Hepatocyte (in vitro differentiated cells): ENCODE data around the gene B3GNT9. TPM values are rescaled to one million over a fixed set of nuclear protein-coding genes. Genes with fewer than 3 reads are reported as not detected.

Experiments
- DNase-seq: peaks from one replicate; pipeline ENCODE4 v3.0.0-alpha.2; 2016; ENCODE audit warnings: low spot score
- H2AFZ ChIP-seq: fragments of 200-600 bp; sonication (generic); 2 replicates; pipeline ENCODE4 v1.6.0; 2016; ENCODE audit warnings: antibody characterized with exemption, mild to moderate bottlenecking
- H3K27ac ChIP-seq: fragments of 200-600 bp; sonication (generic); 2 replicates; pipeline ENCODE4 v1.5.1; 2016; ENCODE audit warnings: mild to moderate bottlenecking
- H3K27me3 ChIP-seq: fragments of 200-600 bp; sonication (generic); 2 replicates; pipeline ENCODE4 v1.6.1; 2016
- H3K36me3 ChIP-seq: fragments of 200-600 bp; sonication (generic); replicated peaks from 2 replicates; pipeline ENCODE4 v1.5.1; 2016; ENCODE audit warnings: low read depth; ENCODE audit not compliant: insufficient read depth
- H3K4me1 ChIP-seq: fragments of 200-600 bp; sonication (generic); 2 replicates; pipeline ENCODE4 v1.5.1; 2016; ENCODE audit warnings: mild to moderate bottlenecking, moderate library complexity; ENCODE audit not compliant: insufficient read depth
- H3K4me2 ChIP-seq: fragments of 200-600 bp; sonication (generic); 2 replicates; pipeline ENCODE4 v1.6.0; 2016
- H3K4me3 ChIP-seq: fragments of 200-600 bp; sonication (generic); 2 replicates; pipeline ENCODE4 v1.5.1; 2016; ENCODE audit warnings: mild to moderate bottlenecking
- H3K79me2 ChIP-seq: fragments of 200-600 bp; sonication (generic); 2 replicates; pipeline ENCODE4 v1.6.0; 2017; ENCODE audit warnings: mild to moderate bottlenecking
- H3K9me2 ChIP-seq: fragments of 200-600 bp; sonication (generic); replicated peaks from 2 replicates; pipeline ENCODE4 v1.6.0; 2017; ENCODE audit warnings: mild to moderate bottlenecking; ENCODE audit not compliant: insufficient read depth
- H3K9me3 ChIP-seq: fragments of 200-600 bp; sonication (generic); 2 replicates; pipeline ENCODE4 v1.5.1; 2016; ENCODE audit warnings: low read depth, mild to moderate bottlenecking
- H4K20me1 ChIP-seq: fragments of 200-600 bp; sonication (generic); 2 replicates; pipeline ENCODE4 v1.6.0; 2016; ENCODE audit warnings: mild to moderate bottlenecking; ENCODE audit not compliant: insufficient read depth, poor library complexity, severe bottlenecking
- EZH2 ChIP-seq: fragments of 200-600 bp; sonication (generic); IDR thresholded peaks from 2 replicates; pipeline ENCODE4 v1.6.1; 2016; ENCODE audit warnings: antibody characterized with exemption, mild to moderate bottlenecking, borderline replicate concordance
- EZH2phosphoT487 ChIP-seq: fragments of 200-600 bp; sonication (generic); IDR thresholded peaks from one replicate; pipeline ENCODE4 v1.6.1; 2018; ENCODE audit warnings: antibody characterized with exemption, mild to moderate bottlenecking, low read depth, moderate library complexity; ENCODE audit not compliant: unreplicated experiment, severe bottlenecking
- WGBS: methylation state at CpG from one replicate; pipeline ENCODE4 v1.1.6; 2016; ENCODE audit warnings: low lambda C conversion rate; ENCODE audit errors: missing lambda C conversion rate; 5-methylcytosine and 5-hydroxymethylcytosine counted together
- polyA plus RNA-seq: library from polyadenylated mRNA; unstranded; fragments of >200 nt; fragmentation: Nextera tagmentation; extraction: Ambion mirVana; gene quantifications from 2 replicates; pipeline ENCODE4 v1.2.1, GENCODE V29; 2016
- total RNA-seq: library from RNA; depleted of rRNA; stranded (reverse); fragments of >200 nt; gene quantifications from 2 replicates; pipeline ENCODE4 v1.2.3, GENCODE V29; 2014
- TF ChIP-seq, protein P1 (sequence below): fragments of 200-600 bp; sonication (generic); IDR thresholded peaks from 2 replicates; pipeline ENCODE4 v1.5.1; 2016; ENCODE audit warnings: antibody characterized with exemption, mild to moderate bottlenecking; ENCODE audit not compliant: poor library complexity

Gene B3GNT9
- total and polyA plus RNA-seq, 2 experiments from 2014 or later, result 34.5 to 44.2 TPM

DNA sequence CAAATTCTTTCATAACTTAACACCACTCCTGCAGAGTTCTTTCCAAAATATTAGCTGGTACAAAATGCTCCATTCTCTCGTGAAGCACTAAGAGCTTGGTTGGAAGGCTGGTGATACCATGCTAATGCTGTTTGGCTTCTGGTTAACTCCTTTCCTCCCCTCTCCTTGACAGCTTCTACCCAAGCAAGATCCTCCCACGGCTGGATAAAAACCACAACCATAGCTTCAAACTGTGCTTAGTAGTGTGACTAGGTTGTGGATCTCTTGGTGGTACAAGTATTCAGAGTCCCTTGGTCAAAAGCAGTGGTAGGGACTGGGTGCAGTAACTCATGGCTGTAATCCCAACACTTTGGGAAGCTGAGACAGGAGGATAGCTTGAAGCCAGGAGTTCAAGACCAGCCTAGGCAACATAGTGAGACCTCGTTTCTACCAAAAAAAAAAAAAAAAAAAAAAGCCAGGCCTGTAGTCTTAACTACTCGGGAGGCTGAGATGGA is 38.8 kb downstream of the B3GNT9 start:
- H3K27ac ChIP-seq, result no peak overlapping the region

GRCh38 chr16:67109407-67110135 is 41.2 kb downstream of the B3GNT9 start, which contains the start of gene PHAF1:
Gene PHAF1 (plus strand): TSS chr16:67109941. CDS start chr16:67110176, 235 bp downstream.
- H3K4me3 ChIP-seq, result peak within 1 kb of the TSS; percentile 48
- DNase-seq, result peak; percentile 97
- no peaks in the 10 kb centered on the region for H3K36me3 ChIP-seq
- 1% methylated on average over 60 of the region's 63 CpGs for WGBS
- H3K4me2 ChIP-seq, result peak within 1 kb of the TSS; percentile 97
- H2AFZ ChIP-seq, result peak within 1 kb of the TSS; percentile 55
- no peaks in the 10 kb centered on the region for H3K27me3 ChIP-seq
- H4K20me1 ChIP-seq, result no peaks in the 10 kb centered on the region
- H3K9me2 ChIP-seq, result no peaks in the 10 kb centered on the region
- H3K9me3 ChIP-seq, result no peaks in the 10 kb centered on the region
- peaks cover 46% of the 10 kb centered on the region for H3K79me2 ChIP-seq
- peak within 1 kb of the TSS; percentile 88 for H3K27ac ChIP-seq
- TF ChIP-seq, protein P1, sequence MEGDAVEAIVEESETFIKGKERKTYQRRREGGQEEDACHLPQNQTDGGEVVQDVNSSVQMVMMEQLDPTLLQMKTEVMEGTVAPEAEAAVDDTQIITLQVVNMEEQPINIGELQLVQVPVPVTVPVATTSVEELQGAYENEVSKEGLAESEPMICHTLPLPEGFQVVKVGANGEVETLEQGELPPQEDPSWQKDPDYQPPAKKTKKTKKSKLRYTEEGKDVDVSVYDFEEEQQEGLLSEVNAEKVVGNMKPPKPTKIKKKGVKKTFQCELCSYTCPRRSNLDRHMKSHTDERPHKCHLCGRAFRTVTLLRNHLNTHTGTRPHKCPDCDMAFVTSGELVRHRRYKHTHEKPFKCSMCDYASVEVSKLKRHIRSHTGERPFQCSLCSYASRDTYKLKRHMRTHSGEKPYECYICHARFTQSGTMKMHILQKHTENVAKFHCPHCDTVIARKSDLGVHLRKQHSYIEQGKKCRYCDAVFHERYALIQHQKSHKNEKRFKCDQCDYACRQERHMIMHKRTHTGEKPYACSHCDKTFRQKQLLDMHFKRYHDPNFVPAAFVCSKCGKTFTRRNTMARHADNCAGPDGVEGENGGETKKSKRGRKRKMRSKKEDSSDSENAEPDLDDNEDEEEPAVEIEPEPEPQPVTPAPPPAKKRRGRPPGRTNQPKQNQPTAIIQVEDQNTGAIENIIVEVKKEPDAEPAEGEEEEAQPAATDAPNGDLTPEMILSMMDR, result no peak
- no peak for TF ChIP-seq EZH2
- no peak for TF ChIP-seq EZH2phosphoT487
- H3K4me1 ChIP-seq, result peaks cover 30% of the 10 kb centered on the region

More for the DNA sequence above, 38.8 kb downstream of the B3GNT9 start:
- no peaks in the 10 kb centered on the region for H3K9me3 ChIP-seq
- no peak overlapping the region for H3K4me2 ChIP-seq
- H3K4me1 ChIP-seq, result peaks cover 30% of the 10 kb centered on the region
- no peak overlapping the region for H3K4me3 ChIP-seq
- WGBS, result 78% methylated on average over 4 of the region's 4 CpGs
- no peaks in the 10 kb centered on the region for H3K9me2 ChIP-seq
- H2AFZ ChIP-seq, result no peak overlapping the region
- H3K36me3 ChIP-seq, result no peaks in the 10 kb centered on the region
- H3K79me2 ChIP-seq, result peaks cover 66% of the 10 kb centered on the region
- no peaks in the 10 kb centered on the region for H3K27me3 ChIP-seq
- DNase-seq, result no peak
- TF ChIP-seq EZH2phosphoT487, result no peak
- peaks cover 3% of the 10 kb centered on the region for H4K20me1 ChIP-seq

- H3K36me3 ChIP-seq, result no peaks in the 10 kb centered on the region
- TF ChIP-seq EZH2phosphoT487, result no peak
- TF ChIP-seq, protein P1, result no peak
- TF ChIP-seq EZH2, result no peak
- 68% methylated on average over 18 of the region's 18 CpGs for WGBS
Observed at GRCh38 chr16:67108931-67109406, 41.8 kb downstream of the B3GNT9 start.

DNA sequence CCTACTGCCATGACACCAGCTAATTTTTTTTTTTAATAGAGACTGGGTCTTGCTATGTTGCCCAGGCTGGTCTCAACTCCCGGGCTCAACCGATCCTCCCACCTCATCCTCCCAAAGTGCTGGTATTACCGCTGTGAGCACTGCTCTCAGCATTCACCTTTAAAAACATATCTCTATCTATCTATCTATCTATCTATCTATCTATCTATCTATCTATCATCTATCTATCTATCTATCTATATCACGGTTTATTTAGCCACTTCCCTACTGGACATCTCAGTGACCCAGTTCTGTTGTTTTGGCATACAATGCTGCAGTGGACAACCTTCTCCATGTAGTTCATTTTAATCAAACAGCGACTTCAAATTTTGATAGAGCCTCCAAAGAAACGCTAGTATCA is 42.3 kb downstream of the B3GNT9 start:
- peaks cover 35% of the 10 kb centered on the region for H3K79me2 ChIP-seq
- H3K4me2 ChIP-seq, result peak overlapping the region; percentile 74
- peak overlapping the region; percentile 48 for H2AFZ ChIP-seq
- H4K20me1 ChIP-seq, result no peaks in the 10 kb centered on the region
- H3K9me3 ChIP-seq, result no peaks in the 10 kb centered on the region
- no peak overlapping the region for H3K4me3 ChIP-seq
- H3K4me1 ChIP-seq, result peaks cover 26% of the 10 kb centered on the region
- no peaks in the 10 kb centered on the region for H3K36me3 ChIP-seq
- TF ChIP-seq EZH2phosphoT487, result no peak
- TF ChIP-seq, protein P1, result no peak
- TF ChIP-seq EZH2, result no peak
- DNase-seq, result no peak
- peak overlapping the region; percentile 88 for H3K27ac ChIP-seq
- H3K9me2 ChIP-seq, result no peaks in the 10 kb centered on the region
- H3K27me3 ChIP-seq, result no peaks in the 10 kb centered on the region
- 96% methylated on average over 6 of the region's 6 CpGs for WGBS

More at GRCh38 chr16:67108931-67109406, 41.8 kb downstream of the B3GNT9 start:
- no peaks in the 10 kb centered on the region for H3K27me3 ChIP-seq
- peak overlapping the region; percentile 74 for H3K4me2 ChIP-seq
- no peak for DNase-seq
- peaks cover 40% of the 10 kb centered on the region for H3K79me2 ChIP-seq
- H3K4me1 ChIP-seq, result peaks cover 30% of the 10 kb centered on the region
- H3K27ac ChIP-seq, result peak overlapping the region; percentile 88
- no peaks in the 10 kb centered on the region for H3K9me2 ChIP-seq
- no peaks in the 10 kb centered on the region for H4K20me1 ChIP-seq
- H2AFZ ChIP-seq, result peak overlapping the region; percentile 48
- H3K9me3 ChIP-seq, result no peaks in the 10 kb centered on the region
- H3K4me3 ChIP-seq, result peak overlapping the region; percentile 6
